Measurements from ENCODE around the gene TMEM174.

TMEM174 gene, protein sequence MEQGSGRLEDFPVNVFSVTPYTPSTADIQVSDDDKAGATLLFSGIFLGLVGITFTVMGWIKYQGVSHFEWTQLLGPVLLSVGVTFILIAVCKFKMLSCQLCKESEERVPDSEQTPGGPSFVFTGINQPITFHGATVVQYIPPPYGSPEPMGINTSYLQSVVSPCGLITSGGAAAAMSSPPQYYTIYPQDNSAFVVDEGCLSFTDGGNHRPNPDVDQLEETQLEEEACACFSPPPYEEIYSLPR

DNA sequence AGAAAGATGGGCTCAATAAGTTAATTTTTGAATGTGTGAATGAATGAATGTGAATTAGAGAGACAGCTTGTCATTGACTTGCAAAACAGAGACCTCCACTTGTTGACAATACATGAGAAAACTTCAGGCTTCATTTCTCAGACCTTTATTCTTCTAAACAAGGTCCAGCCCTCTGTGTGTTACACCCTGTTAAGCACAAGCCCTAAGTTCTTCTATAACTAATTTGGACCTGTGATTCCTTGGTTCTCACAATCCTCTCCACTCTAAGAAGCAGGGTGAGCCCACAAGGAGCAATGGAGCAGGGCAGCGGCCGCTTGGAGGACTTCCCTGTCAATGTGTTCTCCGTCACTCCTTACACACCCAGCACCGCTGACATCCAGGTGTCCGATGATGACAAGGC lies at the start of gene TMEM174:
TSS of gene TMEM174 (plus strand) at position 243 of the 400 bp plus-strand sequence. CDS start at position 294, 51 bp downstream.
- DNase-seq = no peak

- DNase-seq = no peak
Measured at GRCh38 chr5:73125289-73125688, 47.7 kb upstream of the TMEM174 start.

DNA sequence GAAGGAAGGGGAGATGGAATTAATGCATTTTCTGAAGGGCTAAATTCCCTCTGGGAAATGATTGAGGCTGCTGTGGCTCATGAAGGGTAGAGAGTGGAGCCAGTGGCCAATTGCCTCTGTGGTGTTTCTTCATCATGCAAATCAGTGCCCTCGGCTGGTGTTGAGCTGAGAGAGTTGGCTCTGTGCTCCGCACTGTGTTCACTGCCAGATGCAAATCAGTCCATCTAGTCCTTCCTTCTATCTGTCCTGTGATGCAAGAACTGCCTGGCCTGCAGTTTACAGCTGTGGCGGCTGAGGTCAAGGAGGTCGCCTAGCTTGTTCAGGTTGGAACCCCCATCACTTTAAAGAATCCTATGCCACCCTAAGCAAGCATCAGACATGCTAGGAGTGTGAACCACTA lies 46.6 kb upstream of the TMEM174 start:
- no peak for DNase-seq

- no peak for DNase-seq
Measured at GRCh38 chr5:73126957-73127356, 46.0 kb upstream of the TMEM174 start.

- DNase-seq = no peak
Measured at GRCh38 chr5:73129143-73129542, 43.9 kb upstream of the TMEM174 start.

GRCh38 chr5:73130811-73131210 lies 42.2 kb upstream of the TMEM174 start:
- DNase-seq = no peak

- DNase-seq = no peak
Measured at GRCh38 chr5:73131711-73132425, 41.1 kb upstream of the TMEM174 start.

- no peak for DNase-seq
Measured at GRCh38 chr5:73132759-73133158, 40.2 kb upstream of the TMEM174 start.

DNA sequence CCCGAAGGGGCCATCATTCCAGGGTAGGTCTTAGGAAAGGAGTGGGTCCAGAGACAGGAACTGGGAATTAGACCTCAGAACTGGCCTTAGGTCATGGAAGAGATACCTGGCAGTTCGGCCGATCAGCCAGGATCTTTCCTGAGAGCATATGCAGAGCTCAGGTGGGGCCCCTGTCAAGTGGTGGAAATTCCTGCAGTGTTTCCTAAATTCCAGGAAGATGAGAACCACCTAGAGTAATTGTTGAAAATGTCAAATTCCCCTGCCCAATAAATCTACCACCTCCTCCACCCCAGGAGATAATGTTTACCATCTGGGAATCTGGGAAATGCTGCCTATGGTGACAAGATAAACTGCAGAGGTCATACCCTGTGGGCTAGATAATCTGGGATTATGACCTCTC lies 38.0 kb upstream of the TMEM174 start:
- no peak for DNase-seq

DNA sequence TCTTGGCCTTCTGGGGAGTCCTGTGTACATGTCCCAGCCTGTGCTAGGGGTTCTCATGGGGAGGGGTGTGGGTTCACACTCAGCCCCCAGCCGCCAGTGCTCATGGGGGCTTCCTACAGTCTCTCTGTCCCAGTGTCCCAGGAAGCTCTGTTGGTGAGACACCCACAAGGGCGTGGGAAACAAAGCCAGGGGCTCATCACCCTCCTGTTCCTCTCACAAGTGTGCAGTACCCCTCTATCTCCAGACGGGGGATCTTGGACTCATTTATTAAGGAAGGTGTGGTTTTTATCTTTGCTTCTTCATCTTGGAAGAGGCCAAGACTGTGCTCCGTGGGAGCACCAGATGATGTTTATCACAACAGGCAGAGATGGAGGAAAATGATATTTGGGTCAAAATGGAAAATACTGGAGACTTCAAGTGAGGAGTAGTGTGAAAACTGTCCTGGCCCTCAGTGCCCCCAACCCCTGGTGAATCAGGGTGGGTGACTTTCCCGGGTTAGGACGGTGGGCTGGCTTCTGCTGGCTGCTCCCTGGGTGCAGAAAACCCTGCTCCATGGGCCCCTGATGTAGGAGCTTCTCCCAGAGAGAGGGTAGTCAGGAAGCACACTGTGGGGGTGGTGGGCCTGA lies 37.5 kb upstream of the TMEM174 start:
- no peak for DNase-seq

DNA sequence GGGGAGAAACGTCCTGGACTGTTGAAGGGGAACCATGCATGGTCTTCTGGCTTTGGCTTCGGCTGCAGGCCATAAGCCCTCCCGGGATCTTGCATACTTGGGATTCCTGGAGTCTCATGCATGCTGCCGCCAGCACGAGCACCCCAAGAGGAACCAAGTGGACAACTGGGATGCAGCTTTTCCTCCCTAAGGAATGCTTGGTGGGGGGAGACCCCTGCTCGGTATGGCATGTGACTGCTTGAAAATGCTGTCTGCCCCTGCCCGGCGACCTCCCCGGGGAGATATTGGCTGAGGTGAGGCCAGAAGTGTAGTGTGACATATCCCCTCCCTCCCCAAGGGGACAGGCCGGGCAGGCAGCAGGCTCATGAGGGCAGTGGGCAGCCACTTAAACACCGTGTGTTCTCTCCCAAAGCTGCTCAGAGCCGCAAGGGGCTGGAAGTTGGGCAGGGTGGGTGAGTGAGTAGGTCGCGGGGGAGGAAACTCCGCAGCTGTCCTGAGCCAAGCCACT lies 36.9 kb upstream of the TMEM174 start:
- DNase-seq = no peak

- DNase-seq = no peak
Measured at GRCh38 chr5:73137563-73138530, 35.1 kb upstream of the TMEM174 start.

DNA sequence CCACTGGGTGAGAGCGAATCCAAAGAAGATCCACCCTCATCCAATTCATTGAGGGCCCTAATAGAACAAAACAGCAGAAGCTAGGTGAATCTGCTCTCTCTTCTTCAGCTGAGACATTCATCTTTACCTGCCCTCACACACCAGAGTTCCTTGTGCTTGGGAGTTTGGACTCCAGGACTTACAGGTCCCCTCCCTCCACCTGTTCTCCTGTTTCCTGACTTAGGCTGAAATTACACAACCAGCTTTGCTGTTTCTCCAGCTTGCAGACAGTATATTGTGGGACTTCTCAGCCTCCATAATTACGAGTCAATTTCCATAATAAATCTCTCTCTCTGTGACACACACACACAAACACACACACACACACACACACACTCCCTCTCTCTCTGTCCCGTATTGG lies 33.5 kb upstream of the TMEM174 start:
- DNase-seq = no peak

DNA sequence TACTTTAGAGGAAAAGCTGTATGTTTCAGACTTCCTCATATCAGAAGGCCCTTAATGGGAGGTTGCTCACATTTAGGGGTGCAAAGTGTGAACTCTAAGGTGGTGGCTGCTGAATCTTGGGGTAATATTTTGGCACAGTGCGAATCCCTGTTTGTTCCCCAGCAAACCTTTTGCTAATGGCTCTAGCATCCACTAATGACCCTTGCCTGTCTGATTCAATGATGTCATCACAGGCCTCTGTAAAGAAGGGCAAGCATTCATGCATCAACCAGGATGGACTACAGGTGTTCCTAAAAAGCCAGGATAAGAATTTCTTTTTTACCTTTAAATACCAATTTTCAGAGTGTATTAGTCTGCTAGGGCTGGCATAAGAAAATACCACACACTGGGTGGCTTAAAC lies 32.2 kb upstream of the TMEM174 start:
- DNase-seq = no peak

GRCh38 chr5:73142035-73142434 lies 31.0 kb upstream of the TMEM174 start:
- no peak for DNase-seq

GRCh38 chr5:73143716-73144115 lies 29.3 kb upstream of the TMEM174 start:
- DNase-seq = no peak

DNA sequence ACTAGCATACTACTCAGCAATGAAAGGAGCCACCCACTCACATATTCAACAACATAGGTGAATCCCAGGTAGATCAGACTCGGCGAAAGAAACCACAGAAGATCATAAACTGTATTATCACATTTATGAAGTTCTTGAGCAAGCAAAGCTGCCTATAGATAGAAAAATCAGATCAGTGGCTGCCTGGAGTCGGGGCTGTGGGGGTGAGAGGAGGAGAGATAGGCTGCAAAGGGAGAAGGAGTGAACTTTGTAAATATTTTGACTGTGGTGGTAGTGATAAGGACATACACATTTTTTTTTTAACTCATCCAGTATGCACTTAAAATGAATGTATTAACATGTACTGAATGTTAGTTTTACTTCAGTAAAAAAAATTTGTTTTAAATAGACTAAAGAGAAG lies 23.5 kb upstream of the TMEM174 start:
- no peak for DNase-seq

DNA sequence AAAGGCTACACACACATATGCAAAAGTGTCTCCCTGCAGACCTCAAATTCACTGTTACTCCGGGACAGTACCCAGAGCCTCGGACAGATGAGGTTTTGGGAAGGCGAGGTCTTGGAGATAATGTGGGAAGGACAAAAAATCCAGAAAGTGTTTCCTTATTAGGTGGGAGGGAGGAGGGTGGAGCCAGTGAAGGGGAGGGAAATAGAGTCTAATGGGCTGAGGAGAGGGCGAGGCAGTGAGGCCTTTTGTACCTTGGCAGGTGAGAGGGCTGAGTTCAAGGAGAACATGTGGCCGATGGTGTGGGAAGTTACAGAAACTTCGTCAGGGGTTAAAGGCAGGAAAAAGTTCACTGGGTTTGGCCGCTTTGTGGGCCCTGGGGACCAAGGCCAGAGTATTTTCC lies 22.1 kb upstream of the TMEM174 start:
- no peak for DNase-seq

DNA sequence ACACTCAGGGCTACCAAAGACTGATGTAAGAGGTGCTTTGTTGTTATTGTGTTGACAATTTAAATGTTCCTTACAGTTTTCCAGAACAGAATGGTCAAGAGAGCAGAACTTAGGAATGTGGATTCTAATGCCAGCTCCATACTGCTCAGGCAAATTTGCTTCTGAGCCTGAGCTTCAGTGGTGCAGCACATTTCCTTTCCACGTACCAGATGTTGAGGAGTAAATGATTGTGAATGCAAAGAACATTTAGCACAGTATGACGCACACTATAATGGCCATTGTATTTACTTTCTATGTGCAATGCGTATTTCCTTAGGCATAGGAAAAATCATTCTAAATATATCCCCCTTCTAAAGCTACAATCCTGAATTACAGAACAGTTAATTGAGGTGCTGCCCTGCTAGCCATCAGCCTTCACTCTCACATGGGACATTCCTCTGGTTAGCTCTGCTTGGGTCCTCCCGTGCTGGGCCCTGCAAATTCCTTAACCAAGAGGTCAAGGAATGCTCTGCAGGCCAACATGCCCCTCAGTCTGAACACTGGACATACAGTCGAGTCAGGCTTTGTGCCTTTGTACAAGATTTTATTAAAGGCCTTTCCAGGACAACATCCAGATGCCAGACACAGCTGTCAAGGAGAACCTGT lies 21.1 kb upstream of the TMEM174 start:
- DNase-seq = no peak

- peak; percentile 18 for DNase-seq
Measured at GRCh38 chr5:73152411-73153388, 20.3 kb upstream of the TMEM174 start.

DNA sequence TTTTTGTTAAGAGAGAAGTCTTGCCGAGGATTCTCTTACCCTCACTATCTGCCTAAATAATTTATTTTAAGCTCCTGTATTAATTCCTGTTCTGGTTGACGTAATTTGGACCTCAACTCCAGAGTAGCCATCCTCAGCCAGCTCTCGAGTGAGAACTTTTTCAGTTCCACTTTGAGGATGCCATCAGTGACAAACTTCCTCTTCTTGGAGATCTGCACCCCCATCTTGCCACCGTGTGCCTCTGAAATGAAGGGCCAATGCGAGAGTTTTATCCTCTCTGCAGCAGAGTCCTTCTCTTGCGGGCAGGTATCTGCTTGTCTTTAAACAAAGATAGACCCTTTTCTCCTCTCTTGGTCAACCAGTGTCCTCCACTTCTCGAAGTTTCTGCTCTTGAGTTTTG lies 19.5 kb upstream of the TMEM174 start:
- DNase-seq = no peak
